ENCODE results near the gene PLEKHD1.
A peak's percentile ranks its signal among the peaks of the same experiment; 100 is the strongest.
"Not testable (repeated sequence)": the region's sequence is repeated elsewhere in the genome, so short reads cannot be mapped to it uniquely, and the experiment has no call there.

Gene PLEKHD1

DNA sequence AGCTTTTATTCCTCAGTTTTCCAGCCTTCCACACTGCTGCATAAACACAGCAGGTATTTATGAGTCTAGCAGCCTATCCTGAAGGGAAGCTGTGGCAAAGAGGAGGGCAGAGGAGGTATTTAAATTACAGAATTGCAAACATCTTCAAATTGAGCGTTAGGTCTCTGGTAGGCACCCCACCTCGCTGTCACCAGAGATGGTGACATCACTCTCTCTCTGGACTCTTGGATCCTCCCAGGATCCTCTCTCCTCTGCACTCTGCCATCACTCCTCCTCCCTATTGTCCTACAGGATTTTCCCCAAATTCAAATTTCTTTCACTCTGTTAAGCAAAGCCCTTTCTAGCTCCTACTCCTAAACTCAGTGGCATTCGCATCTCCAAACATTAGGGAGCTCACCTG is 6.7 kb downstream of the PLEKHD1 start:
- Mint-ChIP-seq H3K4me1 (no peaks in the 10 kb centered on the region), H3K9me3 (no peaks in the 10 kb centered on the region), H3K27ac (no peak overlapping the region), H3K27me3 (peaks cover 18% of the 10 kb centered on the region), H3K36me3 (ENCODE audit: low read depth) (no peaks in the 10 kb centered on the region), H3K4me3 (no peak overlapping the region)
- ATAC-seq: no peak
- DNase-seq: no peak

DNA sequence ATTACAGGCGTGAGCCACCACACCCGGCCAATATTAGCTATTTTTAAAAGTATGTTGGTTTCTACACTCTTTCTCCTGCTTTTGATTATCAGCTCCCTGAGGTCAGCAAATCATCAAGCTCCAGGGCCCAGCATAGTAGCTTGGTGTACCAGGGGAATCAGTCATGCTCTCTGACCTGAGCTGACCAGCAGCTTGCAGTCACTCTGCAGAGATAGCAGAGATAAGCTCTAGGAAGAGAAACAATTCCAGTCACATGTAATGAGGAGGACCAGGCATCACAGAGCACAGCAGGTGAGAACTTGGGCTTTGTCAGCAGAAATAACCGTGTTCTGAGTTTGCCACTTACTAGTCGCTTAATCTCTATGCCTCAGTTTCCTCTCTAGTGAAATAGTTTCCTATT is 8.5 kb downstream of the PLEKHD1 start:
- Mint-ChIP-seq H3K27me3 (peaks cover 5% of the 10 kb centered on the region), H3K4me1 (no peaks in the 10 kb centered on the region)
- no peak for DNase-seq

DNA sequence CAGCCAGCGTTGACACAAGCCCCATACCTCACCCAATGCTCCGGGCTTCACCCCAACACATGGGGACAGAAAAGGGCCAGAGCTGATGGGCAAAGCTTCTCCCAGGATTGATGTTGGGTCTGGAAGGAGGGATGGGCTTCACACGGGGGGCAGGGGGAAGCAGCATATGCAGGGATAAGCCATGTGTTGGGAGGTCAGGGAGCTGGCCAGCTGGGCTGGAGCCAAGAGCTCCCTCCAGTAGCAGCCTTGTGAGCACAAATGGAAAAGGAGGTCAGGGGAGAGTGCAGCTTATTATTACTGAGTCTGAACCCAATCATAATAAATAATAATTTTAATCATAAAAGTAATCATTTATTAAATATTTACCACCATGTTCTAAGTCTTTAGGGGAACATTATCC is 9.3 kb downstream of the PLEKHD1 start:
- Mint-ChIP-seq H3K4me3 (no peak overlapping the region), H3K27me3 (peaks cover 2% of the 10 kb centered on the region), H3K27ac (no peak overlapping the region), H3K9me3 (no peaks in the 10 kb centered on the region), H3K36me3 (ENCODE audit: low read depth) (no peaks in the 10 kb centered on the region), H3K4me1 (no peaks in the 10 kb centered on the region)
- no peak for DNase-seq
- no peak for ATAC-seq

More for the DNA sequence above, 8.5 kb downstream of the PLEKHD1 start:
- Mint-ChIP-seq H3K4me3 (no peak overlapping the region), H3K36me3 (ENCODE audit: low read depth) (no peaks in the 10 kb centered on the region), H3K27ac (no peak overlapping the region), H3K9me3 (no peaks in the 10 kb centered on the region)
- ATAC-seq: no peak

DNA sequence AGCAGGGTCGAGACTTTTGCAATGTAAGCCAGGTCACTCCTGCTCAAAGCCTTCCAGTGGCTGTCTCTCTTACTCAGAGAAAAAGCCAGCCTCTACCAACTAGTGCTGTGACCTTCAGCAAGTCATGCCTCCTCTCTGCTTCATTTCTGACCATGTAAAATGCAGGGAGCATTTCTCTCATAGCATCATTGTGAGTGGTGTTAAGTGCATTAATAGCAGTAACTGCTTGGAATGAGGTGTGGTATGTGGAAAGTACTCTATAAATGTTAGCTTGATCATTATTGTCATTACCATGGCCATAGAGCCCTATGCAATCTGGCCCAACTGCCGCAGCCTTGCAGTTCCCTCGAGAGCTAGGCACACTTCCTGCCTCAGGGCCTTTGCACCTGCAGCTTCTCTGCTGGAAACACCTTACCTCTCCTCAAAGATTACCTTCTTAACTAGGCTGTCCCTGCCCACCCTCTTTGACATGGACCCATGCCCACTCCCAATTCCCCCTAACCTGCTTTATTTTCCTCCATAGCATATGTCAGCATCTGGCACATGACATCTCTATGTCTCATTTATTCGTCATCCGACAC is 10.9 kb downstream of the PLEKHD1 start:
- no peaks in the 10 kb centered on the region for H3K4me1 Mint-ChIP-seq
- no peak for ATAC-seq
- no peaks in the 10 kb centered on the region for H3K27me3 Mint-ChIP-seq
- H3K4me3 Mint-ChIP-seq: no peak overlapping the region
- no peaks in the 10 kb centered on the region for H3K36me3 Mint-ChIP-seq (ENCODE audit: low read depth)
- no peak for DNase-seq
- no peaks in the 10 kb centered on the region for H3K9me3 Mint-ChIP-seq
- no peak overlapping the region for H3K27ac Mint-ChIP-seq

DNA sequence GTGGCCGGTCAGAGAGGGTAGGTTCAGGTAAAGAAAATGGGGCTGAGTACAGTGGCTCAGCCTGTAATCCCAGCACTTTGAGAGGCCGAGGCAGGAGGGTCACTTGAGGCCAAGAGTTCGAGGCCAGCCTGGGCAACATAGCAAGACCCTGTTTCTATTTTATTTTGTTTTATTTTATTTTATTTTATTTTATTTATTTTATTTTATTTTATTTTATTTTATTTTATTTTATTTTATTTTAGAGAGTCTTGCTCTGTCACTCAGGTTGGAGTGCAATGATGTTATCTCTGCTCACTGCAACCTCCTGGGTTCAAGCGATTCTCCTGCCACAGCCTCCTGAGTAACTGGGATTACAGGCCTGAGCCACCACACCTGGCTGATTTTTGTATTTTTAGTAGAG is 13.3 kb downstream of the PLEKHD1 start:
- not testable (repeated sequence) for ATAC-seq; DNase-seq; H3K27ac Mint-ChIP-seq; H3K9me3 Mint-ChIP-seq; H3K4me1 Mint-ChIP-seq; H3K4me3 Mint-ChIP-seq; H3K36me3 Mint-ChIP-seq (ENCODE audit: low read depth); H3K27me3 Mint-ChIP-seq

DNA sequence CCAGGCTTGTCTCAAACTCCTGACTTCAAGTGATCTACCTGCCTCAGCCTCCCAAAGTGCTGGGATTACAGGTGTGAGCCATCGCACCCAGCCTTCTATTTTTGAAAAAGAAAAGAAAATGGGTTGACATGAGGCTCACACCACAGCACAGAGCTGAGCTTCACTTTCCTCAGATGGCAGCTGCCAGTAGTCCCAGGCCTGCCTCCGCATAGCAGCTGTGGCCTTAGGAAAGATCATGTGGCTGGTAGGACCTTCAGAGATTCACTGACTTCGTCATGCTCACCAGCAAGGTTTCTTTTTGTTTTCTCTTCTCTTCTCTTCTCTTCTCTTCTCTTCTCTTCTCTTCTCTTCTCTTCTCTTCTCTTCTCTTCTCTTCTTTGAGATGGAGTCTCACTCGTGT is 13.8 kb downstream of the PLEKHD1 start:
- not testable (repeated sequence) for ATAC-seq; H3K36me3 Mint-ChIP-seq (ENCODE audit: low read depth); H3K9me3 Mint-ChIP-seq; H3K27ac Mint-ChIP-seq; H3K27me3 Mint-ChIP-seq; DNase-seq; H3K4me3 Mint-ChIP-seq; H3K4me1 Mint-ChIP-seq

DNA sequence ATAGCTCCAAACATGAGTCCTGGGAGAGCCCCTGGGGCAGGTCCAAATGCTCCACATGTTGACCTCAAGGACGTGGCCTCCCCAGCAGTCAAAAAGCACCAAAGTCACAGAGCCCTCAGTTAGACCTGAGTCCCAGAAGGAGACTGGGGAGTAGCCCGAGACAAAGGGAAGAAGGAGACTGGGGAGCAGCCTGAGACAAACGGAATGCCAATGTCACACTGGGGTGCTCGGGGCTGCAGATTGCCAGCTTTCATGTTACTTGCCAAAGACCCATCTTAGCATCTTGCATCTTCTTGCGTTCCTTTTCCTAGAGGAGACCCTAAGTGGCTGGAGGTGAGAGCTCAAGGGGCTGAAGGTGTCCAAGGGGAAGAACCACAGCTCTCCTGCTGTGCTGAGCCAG is 14.9 kb downstream of the PLEKHD1 start:
- no peak overlapping the region for H3K27ac Mint-ChIP-seq
- no peaks in the 10 kb centered on the region for H3K27me3 Mint-ChIP-seq
- DNase-seq: no peak
- no peak for ATAC-seq
- no peak overlapping the region for H3K4me3 Mint-ChIP-seq
- H3K36me3 Mint-ChIP-seq (ENCODE audit: low read depth): no peaks in the 10 kb centered on the region
- H3K4me1 Mint-ChIP-seq: no peaks in the 10 kb centered on the region
- no peaks in the 10 kb centered on the region for H3K9me3 Mint-ChIP-seq

DNA sequence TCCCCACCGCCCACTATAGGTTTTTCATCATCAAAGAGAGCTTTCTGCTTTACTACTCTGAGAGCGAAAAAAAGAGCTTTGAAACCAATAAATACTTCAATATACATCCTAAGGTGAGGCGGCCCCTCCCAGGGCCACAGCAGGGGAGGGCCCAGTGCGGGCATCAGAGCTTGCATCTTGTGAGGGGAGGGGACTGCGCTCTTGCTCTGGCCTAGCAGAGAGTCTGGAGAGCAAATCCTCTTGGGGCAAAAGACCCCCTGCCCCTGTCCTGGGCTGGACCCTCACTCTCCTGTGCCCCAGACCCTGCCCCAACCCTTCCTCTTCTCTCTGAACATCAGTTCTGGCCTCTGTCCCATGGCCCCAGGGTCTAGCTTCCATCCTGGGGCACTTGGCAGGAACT is 15.6 kb downstream of the PLEKHD1 start:
- DNase-seq: no peak
- Mint-ChIP-seq H3K27ac (no peak overlapping the region), H3K4me1 (no peaks in the 10 kb centered on the region), H3K36me3 (ENCODE audit: low read depth) (no peaks in the 10 kb centered on the region), H3K4me3 (no peak overlapping the region), H3K9me3 (no peaks in the 10 kb centered on the region), H3K27me3 (no peaks in the 10 kb centered on the region)
- ATAC-seq: no peak

DNA sequence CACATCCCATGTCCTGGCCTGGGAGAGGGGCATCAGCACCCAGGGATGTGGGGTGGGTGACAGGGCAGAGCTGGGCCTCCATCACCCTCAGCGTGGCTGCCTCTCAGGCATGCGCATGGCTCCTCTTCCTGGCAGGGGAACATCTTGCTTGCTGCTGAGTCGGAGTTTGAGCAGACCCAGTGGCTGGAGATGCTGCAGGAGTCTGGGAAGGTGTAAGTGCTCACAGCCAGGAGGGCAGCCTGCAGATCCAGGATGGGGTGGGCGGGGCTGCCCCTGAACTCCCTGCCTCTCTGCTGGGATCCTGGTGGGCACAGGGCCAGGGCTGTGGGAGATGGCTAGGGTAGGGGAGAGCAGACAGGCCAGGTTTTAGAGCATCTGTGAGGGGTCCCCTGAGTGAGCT is 16.2 kb downstream of the PLEKHD1 start:
- no peak overlapping the region for H3K27ac Mint-ChIP-seq
- no peak for ATAC-seq
- no peak overlapping the region for H3K4me3 Mint-ChIP-seq
- no peaks in the 10 kb centered on the region for H3K4me1 Mint-ChIP-seq
- no peaks in the 10 kb centered on the region for H3K27me3 Mint-ChIP-seq
- DNase-seq: no peak
- no peaks in the 10 kb centered on the region for H3K9me3 Mint-ChIP-seq
- no peaks in the 10 kb centered on the region for H3K36me3 Mint-ChIP-seq (ENCODE audit: low read depth)

DNA sequence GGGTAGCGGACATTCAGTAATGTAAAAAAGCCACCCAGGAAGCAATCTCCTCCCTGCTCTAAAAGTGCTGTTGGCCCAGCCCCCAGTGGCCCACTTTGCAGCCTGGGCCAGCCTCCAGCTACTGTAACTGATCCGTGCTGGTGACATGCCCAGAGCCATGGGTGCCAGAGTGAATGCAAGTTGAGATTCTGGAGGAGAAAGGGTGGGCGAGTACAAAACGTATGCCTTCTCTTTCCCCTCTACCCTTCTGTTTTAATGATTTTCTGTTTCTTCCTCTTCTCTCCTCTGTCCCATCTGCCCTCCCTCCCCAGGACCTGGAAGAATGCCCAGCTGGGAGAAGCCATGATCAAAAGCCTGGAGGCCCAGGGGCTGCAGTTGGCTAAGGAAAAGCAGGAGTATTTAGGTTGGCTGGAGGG is 16.9 kb downstream of the PLEKHD1 start:
- DNase-seq (no peak), ATAC-seq (no peak)
- no peak overlapping the region for H3K27ac Mint-ChIP-seq
- H3K36me3 Mint-ChIP-seq (ENCODE audit: low read depth): no peaks in the 10 kb centered on the region
- H3K4me1 Mint-ChIP-seq: no peaks in the 10 kb centered on the region
- no peak overlapping the region for H3K4me3 Mint-ChIP-seq
- no peaks in the 10 kb centered on the region for H3K27me3 Mint-ChIP-seq
- H3K9me3 Mint-ChIP-seq: no peaks in the 10 kb centered on the region

DNA sequence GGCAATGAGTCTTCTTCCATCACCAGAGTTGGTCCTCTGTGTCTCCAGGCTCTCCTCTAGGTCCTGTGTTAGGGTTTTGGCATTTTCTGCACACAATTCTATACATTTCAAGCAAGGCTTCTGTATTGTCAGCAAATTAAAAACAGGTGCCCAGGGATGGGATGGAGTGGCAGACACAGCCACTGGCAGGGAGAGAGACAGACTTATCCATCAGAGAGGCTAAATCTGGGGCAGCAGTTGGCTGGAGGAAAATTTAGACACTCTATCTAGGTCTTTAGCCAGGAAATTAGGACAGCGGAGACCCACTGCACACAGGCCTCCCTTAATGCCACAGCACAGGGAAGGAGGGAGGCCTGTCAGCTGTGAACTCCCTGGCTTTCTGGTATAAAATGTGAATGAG is 20.2 kb downstream of the PLEKHD1 start:
- DNase-seq (no peak), ATAC-seq (no peak)
- Mint-ChIP-seq H3K9me3 (no peaks in the 10 kb centered on the region), H3K27ac (no peak overlapping the region), H3K27me3 (no peaks in the 10 kb centered on the region), H3K4me1 (no peaks in the 10 kb centered on the region), H3K4me3 (no peak overlapping the region), H3K36me3 (ENCODE audit: low read depth) (no peaks in the 10 kb centered on the region)

DNA sequence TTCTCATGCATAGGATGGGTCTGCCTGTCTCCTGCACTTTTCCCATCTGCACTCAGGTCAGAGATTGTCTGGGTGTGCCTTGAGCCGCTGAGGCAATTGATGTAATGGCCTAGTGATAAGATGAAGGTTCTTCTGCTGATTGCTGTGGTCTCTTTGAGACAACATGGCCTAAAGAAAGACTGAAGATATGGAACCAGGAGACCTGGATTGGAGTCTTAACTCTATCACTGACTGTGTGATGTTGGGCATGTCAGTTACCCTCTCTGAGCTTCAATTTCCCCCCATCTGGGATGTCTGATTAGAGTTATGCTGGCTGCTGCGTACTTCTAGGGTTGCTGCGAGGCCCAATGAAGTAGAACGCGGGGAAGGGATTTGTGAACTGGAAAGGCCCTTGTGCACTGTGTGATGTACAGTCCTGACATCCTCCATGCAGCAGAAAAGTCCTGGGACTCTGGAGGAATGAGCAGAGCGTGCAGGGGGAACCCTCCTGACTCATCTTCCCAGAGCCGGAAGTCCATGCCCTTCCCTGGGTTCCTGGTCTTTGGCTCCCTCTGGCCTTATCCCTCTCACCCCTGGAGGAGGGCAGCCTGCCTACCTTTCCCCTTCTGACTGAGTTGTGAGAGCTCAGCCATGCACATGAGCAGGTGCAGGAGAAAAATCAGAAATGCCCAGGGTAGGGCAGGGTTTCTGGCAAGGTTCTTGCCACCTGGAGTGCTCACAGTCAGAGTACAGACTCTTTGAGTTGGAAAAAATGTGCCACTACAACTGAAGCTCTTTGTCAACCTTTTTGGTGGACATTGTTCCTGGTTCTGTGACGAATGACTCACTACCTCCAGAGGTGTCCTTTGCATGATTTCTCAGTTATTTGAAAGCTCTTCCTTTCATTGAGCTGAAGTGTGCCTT is 21.1 kb downstream of the PLEKHD1 start:
- no peaks in the 10 kb centered on the region for H3K4me1 Mint-ChIP-seq
- no peak overlapping the region for H3K4me3 Mint-ChIP-seq
- ATAC-seq (peak; percentile 33), DNase-seq (no peak)
- H3K9me3 Mint-ChIP-seq: no peaks in the 10 kb centered on the region
- H3K27me3 Mint-ChIP-seq: no peaks in the 10 kb centered on the region
- no peaks in the 10 kb centered on the region for H3K36me3 Mint-ChIP-seq (ENCODE audit: low read depth)
- H3K27ac Mint-ChIP-seq: no peak overlapping the region

DNA sequence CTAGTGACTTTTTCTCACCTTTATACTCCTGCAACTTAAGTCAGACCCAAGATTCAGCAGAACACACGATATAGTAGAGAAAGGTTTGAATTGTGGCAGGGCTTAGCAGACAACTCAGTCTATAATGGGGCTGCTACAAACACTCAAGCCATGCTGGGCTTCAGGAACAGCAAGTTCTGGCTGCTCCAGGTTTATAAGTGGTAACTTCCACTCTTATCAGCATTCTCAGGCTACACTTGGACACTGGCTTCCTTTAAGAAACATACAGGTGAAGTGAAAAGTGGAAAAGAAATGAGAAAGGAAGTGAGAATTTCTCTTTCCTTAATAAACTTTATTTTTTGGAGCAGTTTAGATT is 21.7 kb downstream of the PLEKHD1 start:
- Mint-ChIP-seq H3K36me3 (ENCODE audit: low read depth) (no peaks in the 10 kb centered on the region), H3K27ac (no peak overlapping the region), H3K4me3 (no peak overlapping the region), H3K9me3 (no peaks in the 10 kb centered on the region), H3K4me1 (no peaks in the 10 kb centered on the region), H3K27me3 (no peaks in the 10 kb centered on the region)
- DNase-seq: no peak
- no peak for ATAC-seq

DNA sequence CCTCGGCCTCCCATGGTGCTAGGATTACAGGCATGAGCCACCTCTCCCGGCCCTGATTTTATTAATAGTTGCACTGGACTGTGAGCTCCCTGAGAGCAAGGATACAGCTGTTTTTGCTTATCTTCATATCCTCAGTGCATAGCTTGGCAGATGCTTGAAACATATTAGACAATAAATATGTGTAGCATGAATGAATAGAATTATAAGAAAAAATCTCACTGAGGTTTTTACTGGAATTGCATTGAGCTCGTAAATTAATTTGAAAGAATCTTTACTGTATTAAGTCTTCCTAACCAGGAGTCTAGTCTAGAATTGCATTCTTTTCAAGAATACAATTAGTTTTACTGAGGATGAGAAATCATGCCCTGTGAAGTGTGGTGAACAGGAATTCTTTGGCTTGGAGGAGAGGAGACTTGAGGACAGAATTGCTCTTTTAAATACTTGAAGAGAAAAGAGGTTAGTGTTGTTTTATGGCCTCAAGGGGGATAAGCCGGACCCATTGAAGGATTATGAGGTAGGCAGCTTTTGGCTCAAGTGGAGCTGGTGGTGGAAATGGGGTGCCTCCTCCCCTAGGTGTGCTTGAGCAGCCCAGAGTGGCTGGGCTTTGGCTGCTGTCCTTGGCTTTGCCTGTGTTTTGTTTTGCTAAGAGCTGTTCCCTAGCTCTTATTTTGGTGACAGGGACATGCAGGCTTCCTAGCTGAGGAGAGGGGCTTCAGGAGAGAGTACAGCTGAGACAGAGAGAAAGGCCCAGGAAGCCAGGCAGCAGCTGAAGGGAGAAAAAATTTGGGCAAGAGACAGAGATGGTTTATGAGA is 34.0 kb downstream of the PLEKHD1 start:
- DNase-seq (no peak), ATAC-seq (no peak)
- Mint-ChIP-seq H3K27ac (no peak overlapping the region), H3K27me3 (peaks cover 8% of the 10 kb centered on the region), H3K36me3 (ENCODE audit: low read depth) (no peaks in the 10 kb centered on the region), H3K4me1 (no peaks in the 10 kb centered on the region), H3K9me3 (peaks cover 7% of the 10 kb centered on the region), H3K4me3 (no peak overlapping the region)

Data from activated naive CD8-positive, alpha-beta T cell treated with anti-CD3 and anti-CD28 coated beads, Interleukin-2, amount 50 U/mL, for 24 hours (primary cell).